GM15510 (cell line): Measurements from ENCODE around the gene POLN.

ENCODE experiments used
- POLR2A ChIP-seq: IDR thresholded peaks from 3 replicates; pipeline ENCODE4 v1.6.1; 2011; ENCODE audit warnings: borderline replicate concordance; ENCODE audit not compliant: insufficient read length; ENCODE audit errors: extremely low read depth

The POLN gene

DNA sequence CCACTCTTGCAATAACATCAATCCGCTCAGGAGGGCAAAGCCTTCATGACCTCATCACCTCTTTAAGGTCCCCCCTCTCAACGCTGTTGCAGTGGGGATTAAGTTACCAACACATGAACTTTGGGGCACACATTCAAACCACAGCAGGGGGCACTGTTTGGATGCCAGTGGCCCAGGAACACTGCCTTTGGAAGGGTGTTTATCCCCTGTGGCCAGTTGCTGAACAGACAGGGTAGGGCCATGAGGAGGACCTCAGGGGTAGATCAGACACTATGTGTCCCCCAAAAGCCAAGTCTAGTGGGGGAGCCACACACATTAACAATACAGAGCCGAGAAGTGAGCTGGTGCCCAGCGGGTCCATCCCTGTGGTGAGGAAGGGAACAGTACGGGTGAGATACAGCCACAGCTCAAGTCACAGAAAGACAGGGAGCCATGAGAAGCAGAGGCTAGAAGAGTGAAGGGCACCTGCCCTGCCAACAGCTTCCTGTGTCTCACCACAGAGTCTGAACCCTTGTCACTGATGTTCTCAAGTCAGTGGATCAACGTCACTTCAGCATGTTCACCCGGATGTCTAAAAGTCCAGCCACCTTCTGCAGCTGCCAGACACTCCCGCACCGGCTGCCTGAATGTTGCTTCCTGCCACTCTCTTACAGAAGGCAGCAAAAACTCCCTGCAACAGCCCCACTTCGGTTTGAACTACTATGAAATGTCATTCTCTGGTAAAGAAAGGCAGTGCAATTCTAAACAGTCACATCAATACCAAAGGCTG lies 39.8 kb upstream of the POLN start:
- no peak for TF ChIP-seq POLR2A

DNA sequence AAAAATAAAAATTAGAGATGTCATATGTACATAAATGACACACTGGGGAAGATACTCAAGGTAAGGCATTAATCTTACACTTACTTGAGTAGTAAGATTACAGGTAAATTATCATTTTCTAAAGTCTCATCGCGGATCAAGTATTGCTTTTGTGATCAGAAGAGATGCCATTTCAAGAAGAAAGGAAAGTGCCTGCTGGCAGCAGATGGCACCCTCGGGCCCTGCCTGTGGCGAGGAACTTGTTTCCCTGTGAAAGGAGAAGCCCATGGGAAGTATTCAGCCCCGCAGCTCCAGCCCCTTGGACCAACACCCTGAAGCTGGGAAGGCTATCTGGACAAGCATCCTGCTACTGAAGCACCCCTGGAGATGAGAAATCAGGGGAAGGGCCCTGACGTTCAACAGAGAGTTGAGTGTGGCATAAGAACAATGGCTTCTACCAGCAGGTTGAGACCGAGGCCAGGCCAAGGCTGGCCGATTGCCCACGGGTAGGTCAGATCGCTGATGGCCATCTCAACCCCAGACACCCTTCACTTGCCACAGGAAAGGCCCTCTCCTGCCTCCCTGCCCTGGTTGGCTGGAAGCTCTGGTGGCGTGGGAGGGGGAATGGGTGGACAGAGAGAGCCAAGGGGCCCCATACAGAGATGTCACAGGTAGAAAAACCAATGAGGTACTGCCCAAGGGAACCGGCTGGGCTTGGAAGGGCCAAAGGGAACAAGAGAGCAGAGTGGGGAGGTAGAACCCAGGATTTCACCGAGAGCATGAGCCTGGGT lies 38.8 kb upstream of the POLN start:
- no peak for TF ChIP-seq POLR2A

DNA sequence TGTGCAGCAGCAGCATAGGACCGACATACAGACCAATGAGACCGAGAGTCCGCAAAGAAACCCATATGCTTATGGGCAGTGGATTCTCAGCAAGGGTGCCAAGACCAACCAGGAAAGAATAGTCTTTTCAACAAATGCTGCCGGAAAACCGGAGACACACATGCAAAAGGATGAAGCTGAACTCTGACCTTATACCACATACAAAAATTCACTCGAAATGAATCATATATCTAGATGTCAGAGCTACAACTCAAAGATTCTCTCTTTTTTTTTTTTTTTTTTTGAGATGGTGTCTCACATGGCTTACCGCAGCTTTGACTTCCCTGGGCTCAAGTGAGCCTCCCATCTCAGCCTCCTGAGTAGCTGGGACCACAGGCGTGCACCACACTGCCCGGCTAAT lies 36.0 kb upstream of the POLN start:
- no peak for TF ChIP-seq POLR2A

DNA sequence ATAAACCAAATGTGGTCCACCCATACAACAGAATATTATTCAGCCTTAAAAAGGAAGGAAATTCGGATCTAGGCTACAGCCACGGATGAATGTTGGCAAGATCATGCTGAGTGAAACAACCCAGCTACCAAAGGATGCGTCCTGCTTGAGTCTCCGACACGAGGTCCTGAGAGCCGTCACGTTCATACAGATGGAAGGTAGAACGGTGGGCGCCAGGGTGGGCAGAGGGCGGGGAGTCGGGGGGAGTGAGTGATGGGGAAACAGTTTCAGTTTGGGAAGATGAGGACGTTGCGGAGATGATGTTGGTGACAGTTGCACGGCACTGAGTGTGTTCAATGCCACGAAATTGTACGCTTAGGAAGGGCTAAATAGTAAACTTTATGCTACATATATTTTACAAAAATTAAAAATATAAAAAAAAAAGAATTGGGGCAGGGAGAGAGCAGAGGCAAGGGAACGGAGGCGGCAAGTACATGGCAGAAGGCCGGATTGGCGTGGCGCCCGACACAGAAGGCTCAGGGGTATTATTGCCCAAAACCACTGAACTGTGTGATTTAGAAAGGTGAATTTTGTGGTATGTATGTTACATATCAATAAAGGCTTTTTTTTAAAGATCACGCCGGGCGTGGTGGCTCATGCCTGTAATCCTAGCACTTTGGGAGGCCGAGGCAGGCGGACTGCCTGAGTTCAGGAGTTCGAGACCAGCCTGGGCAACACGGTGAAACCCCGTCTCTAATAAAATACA lies 34.8 kb upstream of the POLN start:
- no peak for TF ChIP-seq POLR2A

DNA sequence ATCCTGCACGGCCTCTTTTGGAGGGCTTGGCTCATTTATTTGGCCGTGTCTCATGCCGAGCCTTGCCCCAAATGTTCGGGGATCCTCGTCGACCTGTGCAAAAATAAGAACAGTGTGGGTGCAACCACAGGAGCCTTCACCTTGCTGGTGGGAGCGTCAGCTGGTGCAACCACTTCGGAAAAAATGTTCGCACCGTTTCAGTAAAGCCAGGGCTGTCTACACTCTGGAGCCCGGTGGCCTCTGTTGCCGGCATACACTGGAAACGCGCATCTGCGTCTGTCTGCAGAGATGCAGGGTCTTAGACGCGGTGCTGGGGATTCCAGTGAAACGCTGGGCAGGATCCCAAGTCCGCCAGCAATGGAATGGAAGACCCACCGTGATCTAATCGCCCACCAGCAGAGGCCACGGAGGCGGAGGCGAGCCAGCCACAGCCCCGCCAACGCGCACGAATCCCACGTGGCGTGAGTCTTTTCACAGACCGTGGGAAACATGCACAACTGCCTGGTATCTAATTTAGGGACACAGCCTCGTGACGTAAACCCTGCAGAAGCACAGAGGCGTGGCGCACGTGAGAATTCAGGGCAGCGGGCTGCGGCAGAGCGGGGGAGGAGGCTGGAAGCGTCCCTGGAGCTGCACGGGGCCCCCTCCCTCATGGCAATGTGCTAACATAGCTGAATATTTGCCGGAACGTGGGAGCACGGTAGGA lies 33.8 kb upstream of the POLN start:
- TF ChIP-seq POLR2A = no peak

DNA sequence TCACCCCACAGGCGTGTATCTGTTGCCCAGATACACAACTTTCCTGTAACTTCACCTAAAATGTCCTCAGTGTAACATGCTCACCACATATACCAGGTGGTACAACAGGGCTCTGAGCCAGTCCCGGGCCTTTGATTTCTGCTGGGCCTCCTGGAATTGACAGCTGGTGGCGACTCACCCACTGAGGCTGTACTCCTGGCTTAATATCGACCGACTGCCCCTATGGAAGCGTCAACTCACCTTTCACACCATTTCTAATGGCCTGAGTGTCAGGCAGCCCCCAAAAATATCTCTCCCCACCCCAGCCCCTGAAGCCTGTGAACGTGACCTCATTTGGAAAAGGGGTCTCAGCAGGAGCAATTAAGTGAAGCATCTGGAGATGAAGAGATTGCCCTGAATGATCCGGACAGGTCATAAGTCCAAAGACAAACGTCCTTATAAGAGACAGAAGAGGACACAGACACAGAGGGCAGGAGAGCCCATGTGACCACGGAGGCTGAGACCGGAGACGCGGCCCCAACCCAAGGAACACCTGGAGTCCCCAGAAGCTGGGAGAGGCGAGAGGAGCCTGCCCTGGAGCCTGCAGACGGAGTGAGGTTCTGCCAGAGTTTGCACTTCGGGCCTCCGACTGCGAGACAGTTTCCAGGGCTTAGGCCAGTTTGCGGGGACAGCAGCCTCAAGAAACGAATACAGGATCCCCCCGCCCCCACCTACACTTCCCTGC lies 32.6 kb upstream of the POLN start:
- no peak for TF ChIP-seq POLR2A

DNA sequence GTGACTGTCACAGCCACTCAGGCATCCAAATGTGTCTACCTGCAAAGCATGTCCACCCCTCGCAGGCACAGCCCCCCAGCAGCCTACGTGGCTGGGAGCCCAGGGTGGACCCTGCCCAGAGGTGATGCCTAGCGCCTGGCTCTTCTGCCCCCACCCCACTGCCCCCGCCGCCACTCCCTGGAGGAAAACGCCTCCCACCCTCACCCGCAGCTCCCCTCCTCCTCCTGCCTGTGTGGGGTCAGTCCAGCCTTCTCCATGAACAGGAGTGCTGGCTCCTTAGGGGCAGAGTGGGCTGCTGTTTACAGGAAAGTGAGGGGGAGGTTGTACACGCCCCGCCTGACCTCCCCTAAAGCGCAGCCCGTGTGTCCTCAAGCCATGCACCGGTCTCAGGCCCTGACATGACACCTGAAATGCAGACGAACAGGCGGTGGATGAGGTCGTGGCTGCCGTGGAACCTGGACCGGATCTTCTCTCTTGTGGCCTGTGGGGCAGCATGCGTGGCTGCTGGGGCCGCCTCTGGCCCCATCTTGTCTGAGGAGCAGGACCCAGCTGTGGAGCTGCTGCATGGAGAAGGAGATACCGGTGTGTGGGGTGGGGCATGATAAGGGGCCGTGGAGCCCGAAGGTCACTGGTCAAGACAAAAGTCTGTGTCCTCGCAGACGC lies 31.9 kb upstream of the POLN start:
- no peak for TF ChIP-seq POLR2A

DNA sequence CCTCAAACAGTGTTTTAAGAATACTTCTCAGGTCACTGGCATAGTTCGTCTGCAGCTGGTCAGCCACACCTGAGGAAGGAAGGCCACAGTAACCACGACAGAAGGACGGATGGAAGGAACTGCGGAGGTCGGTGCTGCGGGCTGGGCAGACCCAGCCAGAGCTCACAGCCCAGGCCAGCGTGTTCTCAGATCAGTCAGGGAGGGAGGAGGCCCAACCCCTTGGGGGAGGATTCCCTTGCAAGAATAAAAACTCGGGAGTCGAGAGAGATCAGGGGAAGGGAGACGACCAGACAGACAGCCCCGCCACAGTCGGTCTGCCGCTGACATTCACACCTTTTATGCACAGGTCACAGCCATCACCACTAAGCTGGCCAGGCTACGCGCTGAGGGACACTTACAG lies 31.3 kb upstream of the POLN start:
- no peak for TF ChIP-seq POLR2A

DNA sequence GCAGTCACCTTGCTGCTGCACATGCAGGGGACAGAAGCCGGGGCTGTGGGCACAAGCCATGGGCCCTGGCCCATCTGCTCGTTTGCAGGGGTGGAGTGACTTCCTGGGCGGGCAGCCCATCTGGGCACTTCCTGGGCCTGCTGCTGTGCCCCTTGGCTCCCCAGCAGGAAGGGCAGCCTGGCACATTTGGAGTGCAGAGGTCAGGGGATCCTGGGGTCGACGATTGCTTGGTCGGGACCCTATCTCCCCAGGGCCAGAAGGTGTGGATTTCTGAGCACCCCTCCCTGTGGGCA lies 30.9 kb upstream of the POLN start:
- TF ChIP-seq POLR2A = no peak

DNA sequence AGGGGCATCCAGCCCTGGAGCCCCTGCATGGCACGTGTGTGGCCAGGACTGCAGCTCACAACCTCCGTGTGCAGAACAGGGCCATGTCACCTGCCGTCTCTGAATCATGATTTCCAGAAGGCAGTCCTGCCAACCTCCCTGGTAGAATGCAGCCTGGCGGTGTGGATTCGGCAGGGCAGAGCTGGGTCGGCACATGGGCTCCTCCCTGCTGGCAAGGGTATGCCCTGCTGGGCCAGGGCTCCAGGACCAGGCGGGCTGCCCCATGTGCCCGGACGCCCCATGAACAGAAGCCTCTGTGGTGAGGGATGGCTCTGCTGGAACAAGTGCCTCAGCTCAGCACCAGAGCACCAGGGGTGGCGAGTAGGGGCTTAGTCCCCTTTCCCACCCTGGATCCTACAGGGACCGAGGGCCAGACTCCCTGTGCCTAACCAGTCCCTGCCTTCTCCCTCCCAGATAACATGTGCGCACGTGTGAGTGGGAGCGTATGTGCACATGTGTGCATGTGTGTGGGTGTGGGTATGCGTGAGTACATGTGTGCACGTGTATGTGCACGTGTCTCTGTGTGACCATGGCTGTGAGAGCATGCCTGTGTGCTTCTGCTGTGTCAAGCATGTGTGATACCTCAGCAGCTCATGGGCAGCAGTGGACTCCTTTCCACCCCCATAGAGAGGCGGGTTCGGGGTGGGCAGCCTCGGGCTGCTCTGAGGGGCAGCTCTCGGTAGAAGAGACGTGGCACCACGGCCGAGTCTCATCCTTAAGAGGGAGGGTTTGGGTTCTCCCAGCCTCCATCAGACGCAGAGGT lies 30.3 kb upstream of the POLN start:
- no peak for TF ChIP-seq POLR2A

DNA sequence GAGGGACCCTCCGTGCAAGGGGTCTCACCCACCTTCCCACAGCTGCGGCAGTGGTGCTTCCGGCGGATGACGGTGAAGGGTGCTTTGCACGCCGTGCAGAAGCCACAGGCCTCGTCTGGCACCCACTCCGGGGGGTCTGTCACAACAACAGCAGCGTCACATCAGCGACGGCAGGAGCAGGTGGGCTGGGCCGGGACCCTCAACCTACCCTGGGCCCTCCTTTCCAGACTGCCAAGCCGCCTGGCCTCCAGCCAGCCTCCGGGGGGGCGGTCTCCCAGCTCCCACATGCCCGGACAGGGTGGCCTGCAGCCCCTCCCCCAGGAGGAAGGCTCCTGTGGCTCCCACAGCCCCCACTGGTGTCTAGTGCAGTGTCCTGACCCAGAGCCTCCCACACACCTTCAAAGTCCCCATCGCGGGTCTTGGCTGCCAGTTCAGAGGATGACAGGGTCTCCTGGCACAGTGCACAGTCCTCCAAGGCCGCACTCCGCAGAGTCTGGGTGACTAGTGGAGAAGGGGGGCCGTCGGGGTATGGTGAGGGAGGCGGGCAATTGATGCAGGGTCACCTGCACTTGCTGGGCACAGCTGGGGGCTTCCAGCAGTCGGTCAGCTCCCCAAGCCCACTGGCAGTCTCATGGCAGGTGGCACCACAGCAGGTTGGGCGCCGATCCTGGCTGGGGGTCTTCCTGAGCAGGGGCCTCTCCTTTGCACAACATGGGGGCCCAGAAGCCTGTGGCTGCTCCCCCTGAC lies 29.5 kb upstream of the POLN start:
- TF ChIP-seq POLR2A = no peak

DNA sequence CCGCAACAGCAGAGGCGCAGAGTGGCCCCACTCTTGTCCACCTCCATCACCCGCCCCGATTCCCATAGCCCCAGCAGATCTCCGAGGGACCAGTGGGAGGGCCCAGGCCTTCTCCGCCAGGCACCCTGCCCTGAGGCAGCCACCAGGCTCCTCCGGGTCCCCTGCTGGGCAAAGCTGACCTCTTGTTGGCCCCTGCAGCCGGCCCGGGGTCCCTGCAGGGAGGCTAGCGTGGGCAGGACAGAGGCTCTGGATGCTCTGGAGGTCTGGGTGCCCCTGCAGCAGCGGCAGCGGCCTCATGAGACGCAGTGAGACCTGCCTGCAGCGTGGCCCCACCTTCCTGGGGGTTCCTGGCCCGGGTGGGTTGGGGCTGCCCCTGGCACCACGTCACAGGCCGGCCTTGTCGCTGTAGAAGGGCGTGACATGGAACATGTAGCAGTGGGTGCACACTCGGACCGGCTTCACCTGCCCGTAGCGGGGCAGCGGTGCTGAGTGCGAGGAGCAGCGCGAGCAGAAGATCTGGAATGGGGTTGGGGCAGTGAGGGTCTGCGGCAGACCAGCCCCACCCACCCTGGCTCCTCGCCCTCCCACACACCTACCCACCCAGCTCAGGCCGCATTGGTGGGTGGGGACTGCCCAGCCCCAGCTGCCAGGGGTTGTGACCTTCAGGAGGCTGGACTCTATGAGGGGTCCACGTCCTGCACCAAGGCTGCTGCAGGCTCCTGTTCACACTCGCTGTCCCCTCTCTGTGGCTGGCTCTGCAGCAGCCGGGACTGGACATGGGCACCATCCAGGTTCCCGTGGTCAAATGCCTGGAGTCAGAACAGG lies 28.6 kb upstream of the POLN start:
- no peak for TF ChIP-seq POLR2A
